Measurements from ENCODE around the gene SAFB. TPM values are rescaled to one million over a fixed set of nuclear protein-coding genes. Genes with fewer than 3 reads are reported as not detected.

Gene SAFB
- total RNA-seq, 2 donors from 2014 or later = 130 to 153 TPM

GRCh38 chr19:5578097-5578846 is 44.6 kb upstream of the SAFB start:
- peaks cover 3% of the 10 kb centered on the region for H3K36me3 ChIP-seq (ENCODE audit: control insufficient read depth, insufficient read depth, low read length)
- Mint-ChIP-seq H3K4me1 (peaks cover 11% of the 10 kb centered on the region), H3K27ac (no peak overlapping the region), H3K36me3 (ENCODE audit: low read depth) (peaks cover 5% of the 10 kb centered on the region), H3K4me3 (no peak overlapping the region), H3K27me3 (ENCODE audit: insufficient read depth) (no peaks in the 10 kb centered on the region), H3K9me3 (no peaks in the 10 kb centered on the region)
- no peak overlapping the region for H3K27ac ChIP-seq (ENCODE audit: low read depth, low read length)
- no peaks in the 10 kb centered on the region for H3K4me1 ChIP-seq (ENCODE audit: control insufficient read depth, insufficient read depth, low read length)
- no peaks in the 10 kb centered on the region for H3K9me3 ChIP-seq (ENCODE audit: control insufficient read depth, low read length)
- 26 to 37% methylated on average over 10 to 28 of the region's 28 CpGs for WGBS, 2 experiments (ENCODE audit: insufficient coverage in 1 of 2, insufficient read length in 1 of 2)
- H3K4me3 ChIP-seq (ENCODE audit: low read length) = no peak overlapping the region
- peak; percentile 99 for TF ChIP-seq CTCF (conservative IDR thresholded peaks at IDR 0.05)
- H3K27me3 ChIP-seq (ENCODE audit: control insufficient read depth, insufficient read depth, low read length, poor library complexity, severe bottlenecking) = no peaks in the 10 kb centered on the region
- H3K9ac ChIP-seq (ENCODE audit: extremely low read depth, low read length, poor library complexity, severe bottlenecking) = no peak overlapping the region
- DNase-seq = peak; percentile 91

GRCh38 chr19:5579286-5579685 is 43.6 kb upstream of the SAFB start:
- Histone ChIP-seq H3K36me3 (ENCODE audit: control insufficient read depth, insufficient read depth, low read length) (peaks cover 3% of the 10 kb centered on the region), H3K27me3 (ENCODE audit: control insufficient read depth, insufficient read depth, low read length, poor library complexity, severe bottlenecking) (no peaks in the 10 kb centered on the region), H3K9me3 (ENCODE audit: control insufficient read depth, low read length) (no peaks in the 10 kb centered on the region), H3K27ac (ENCODE audit: low read depth, low read length) (no peak overlapping the region), H3K4me1 (ENCODE audit: control insufficient read depth, insufficient read depth, low read length) (no peaks in the 10 kb centered on the region), H3K4me3 (ENCODE audit: low read length) (no peak overlapping the region), H3K9ac (ENCODE audit: extremely low read depth, low read length, poor library complexity, severe bottlenecking) (no peak overlapping the region)
- peaks cover 11% of the 10 kb centered on the region for H3K4me1 Mint-ChIP-seq
- H3K36me3 Mint-ChIP-seq (ENCODE audit: low read depth) = peaks cover 6% of the 10 kb centered on the region
- 86 to 94% methylated on average over 3 to 6 of the region's 6 CpGs for WGBS, 2 experiments (ENCODE audit: insufficient coverage in 1 of 2, insufficient read length in 1 of 2)
- no peak for DNase-seq
- H3K27me3 Mint-ChIP-seq (ENCODE audit: insufficient read depth) = no peaks in the 10 kb centered on the region
- H3K9me3 Mint-ChIP-seq = no peaks in the 10 kb centered on the region
- TF ChIP-seq CTCF (conservative IDR thresholded peaks at IDR 0.05) = no peak
- no peak overlapping the region for H3K4me3 Mint-ChIP-seq
- no peak overlapping the region for H3K27ac Mint-ChIP-seq

GRCh38 chr19:5579697-5580096 is 43.2 kb upstream of the SAFB start:
- Histone ChIP-seq H3K27me3 (ENCODE audit: control insufficient read depth, insufficient read depth, low read length, poor library complexity, severe bottlenecking) (no peaks in the 10 kb centered on the region), H3K4me3 (ENCODE audit: low read length) (no peak overlapping the region), H3K36me3 (ENCODE audit: control insufficient read depth, insufficient read depth, low read length) (peaks cover 3% of the 10 kb centered on the region), H3K4me1 (ENCODE audit: control insufficient read depth, insufficient read depth, low read length) (no peaks in the 10 kb centered on the region), H3K9me3 (ENCODE audit: control insufficient read depth, low read length) (no peaks in the 10 kb centered on the region), H3K27ac (ENCODE audit: low read depth, low read length) (peak overlapping the region; percentile 55), H3K9ac (ENCODE audit: extremely low read depth, low read length, poor library complexity, severe bottlenecking) (no peak overlapping the region)
- Mint-ChIP-seq H3K9me3 (no peaks in the 10 kb centered on the region), H3K4me3 (no peak overlapping the region), H3K27ac (peak overlapping the region; percentile 85), H3K27me3 (ENCODE audit: insufficient read depth) (no peaks in the 10 kb centered on the region), H3K36me3 (ENCODE audit: low read depth) (peaks cover 6% of the 10 kb centered on the region), H3K4me1 (peaks cover 11% of the 10 kb centered on the region)
- TF ChIP-seq CTCF (conservative IDR thresholded peaks at IDR 0.05) = no peak
- 93 to 100% methylated on average over 6 to 7 of the region's 7 CpGs for WGBS, 2 experiments (ENCODE audit: insufficient coverage in 1 of 2, insufficient read length in 1 of 2)
- DNase-seq = no peak
